ENCODE measurements around the gene POSTN. TPM values are rescaled to one million over a fixed set of nuclear protein-coding genes. Genes with fewer than 3 reads are reported as not detected.

Gene POSTN
- total and polyA plus RNA-seq, 2 of the 8 experiments (the other 6 are each of a cell fraction or from before 2014, with no cell fraction given), result 0.30 to 0.74 TPM

- TF ChIP-seq CHD7 (IDR thresholded peaks at IDR 0.05; ENCODE audit: insufficient replicate concordance, low read length), result no peak
- no peak for TF ChIP-seq SIRT6 (IDR thresholded peaks at IDR 0.05; ENCODE audit: low read length)
- no peak for TF ChIP-seq CBX5 (IDR thresholded peaks at IDR 0.05; ENCODE audit: low read depth, low read length)
- no peak for TF ChIP-seq SP4 (IDR thresholded peaks at IDR 0.05; ENCODE audit: low read length)
- TF ChIP-seq FOSL1 (IDR thresholded peaks at IDR 0.05; ENCODE audit: insufficient read depth, low read depth, low read length), result no peak
- no peak for TF ChIP-seq TBP (IDR thresholded peaks at IDR 0.05; ENCODE audit: low read depth, low read length)
These were observed 3.3 kb upstream of the POSTN start (continued) for GRCh38 chr13:37601648-37602440.

All from H1 (cell line).